Measurements from ENCODE around the gene GAB2. TPM values are rescaled to one million over a fixed set of nuclear protein-coding genes. Genes with fewer than 3 reads are reported as not detected.

Gene GAB2
- total RNA-seq, 1 experiment from 2014 or later: 10.0 TPM

DNA sequence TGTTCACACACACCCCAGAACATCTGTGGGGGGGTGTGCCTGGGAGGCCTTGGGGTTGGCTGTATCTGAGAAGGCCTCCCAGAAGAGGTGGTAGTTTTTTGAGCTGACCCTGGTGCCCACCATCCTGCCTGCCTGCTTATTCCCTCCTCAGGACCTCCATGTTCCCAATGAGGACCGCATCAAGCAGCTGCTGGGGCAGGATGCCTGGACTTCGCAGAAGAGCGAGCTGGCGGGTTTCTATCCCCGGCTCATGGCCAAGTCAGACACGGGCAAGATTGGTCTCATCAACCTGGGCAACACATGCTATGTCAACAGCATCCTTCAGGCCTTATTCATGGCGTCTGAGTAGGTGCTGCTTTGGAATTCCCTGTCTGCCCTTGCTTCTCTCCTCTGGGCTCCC, 211.9 kb downstream of the GAB2 start:
- no TSS peak for BruUV-seq (replicated peaks)

DNA sequence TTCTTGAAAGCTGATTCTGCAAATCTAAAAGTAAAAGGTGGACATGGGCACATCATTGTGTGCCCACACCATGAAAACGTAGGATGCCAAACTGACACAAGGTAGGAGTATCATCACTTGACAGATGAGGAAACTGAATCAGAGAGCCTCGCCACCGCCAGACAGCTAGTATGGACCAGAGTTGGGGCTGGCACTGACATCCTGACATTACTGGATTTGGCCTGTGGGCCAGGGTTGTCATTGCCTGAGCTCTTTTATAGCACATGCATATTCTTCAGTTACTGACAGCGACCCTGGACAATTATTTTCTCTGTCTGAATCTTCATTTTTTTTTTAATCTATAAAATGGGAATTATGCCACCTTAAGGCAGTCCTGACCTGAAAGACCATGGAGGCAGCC, 212.4 kb downstream of the GAB2 start:
- TF ChIP-seq POLR2AphosphoS5 (IDR thresholded peaks at IDR 0.05; ENCODE audit: low read depth, low read length) (no peak), TCF7L2 (IDR thresholded peaks at IDR 0.05; ENCODE audit: low read depth, low read length) (no peak), SIN3A (IDR thresholded peaks at IDR 0.05; ENCODE audit: borderline replicate concordance, insufficient read depth, low read depth, low read length) (no peak), REST (IDR thresholded peaks at IDR 0.05; ENCODE audit: insufficient read depth in 1 of 2, low read depth in 2 of 2, low read length in 1 of 2) (no peak)
- Histone ChIP-seq H3K4me3 (ENCODE audit: low read depth in 2 of 2, low read length in 2 of 2) (no peak overlapping the region), H3K27ac (ENCODE audit: low read length) (no peak overlapping the region), H3K36me3 (ENCODE audit: control insufficient read depth, insufficient read depth, low read length) (no peaks in the 10 kb centered on the region), H3K4me1 (ENCODE audit: control insufficient read depth, insufficient read depth, low read length) (no peaks in the 10 kb centered on the region), H3K27me3 (ENCODE audit: control insufficient read depth, insufficient read depth, low read length) (no peaks in the 10 kb centered on the region), H3K9me3 (ENCODE audit: control insufficient read depth, insufficient read depth, low read depth, low read length) (no peaks in the 10 kb centered on the region)
- POLR2A ChIA-PET: interaction anchor here (0.7 kb wide), 1 partner anchor 380 kb away, joined by 4 read pairs; no protein-coding TSS in a partner anchor
- DNase-seq (ENCODE audit: low read depth, low spot score) (no peak), ATAC-seq (no peak)
- CTCF ChIA-PET: no interaction called here
- intact Hi-C loops (cut with micrococcal nuclease; ENCODE audit: unreplicated experiment) (no loop called here), in situ Hi-C loops (cut with HindIII; ENCODE audit: low pct_unique_long_range_greater_than_20kb, low sequenced_read_pairs) (no loop called here)
- BruUV-seq (replicated peaks): no TSS peak

More for the DNA sequence above, 211.9 kb downstream of the GAB2 start:
- ATAC-seq (no peak), DNase-seq (ENCODE audit: low read depth, low spot score) (no peak)
- H3K4me3 ChIP-seq (ENCODE audit: low read depth in 2 of 2, low read length in 2 of 2): no peak overlapping the region
- no peak overlapping the region for H3K27ac ChIP-seq (ENCODE audit: low read length)
- POLR2A ChIA-PET: interaction anchor here (0.7 kb wide), 1 partner anchor 379 kb away, joined by 4 read pairs; no protein-coding TSS in a partner anchor
- H3K27me3 ChIP-seq (ENCODE audit: control insufficient read depth, insufficient read depth, low read length): no peaks in the 10 kb centered on the region
- H3K36me3 ChIP-seq (ENCODE audit: control insufficient read depth, insufficient read depth, low read length): no peaks in the 10 kb centered on the region
- no peaks in the 10 kb centered on the region for H3K4me1 ChIP-seq (ENCODE audit: control insufficient read depth, insufficient read depth, low read length)
- intact Hi-C loops (cut with micrococcal nuclease; ENCODE audit: unreplicated experiment) (no loop called here), in situ Hi-C loops (cut with HindIII; ENCODE audit: low pct_unique_long_range_greater_than_20kb, low sequenced_read_pairs) (no loop called here)
- CTCF ChIA-PET: no interaction called here
- no peaks in the 10 kb centered on the region for H3K9me3 ChIP-seq (ENCODE audit: control insufficient read depth, insufficient read depth, low read depth, low read length)
- TF ChIP-seq TCF7L2 (IDR thresholded peaks at IDR 0.05; ENCODE audit: low read depth, low read length): no peak
- TF ChIP-seq REST (IDR thresholded peaks at IDR 0.05; ENCODE audit: insufficient read depth in 1 of 2, low read depth in 2 of 2, low read length in 1 of 2): no peak
- TF ChIP-seq POLR2AphosphoS5 (IDR thresholded peaks at IDR 0.05; ENCODE audit: low read depth, low read length): no peak
- TF ChIP-seq, protein P1, sequence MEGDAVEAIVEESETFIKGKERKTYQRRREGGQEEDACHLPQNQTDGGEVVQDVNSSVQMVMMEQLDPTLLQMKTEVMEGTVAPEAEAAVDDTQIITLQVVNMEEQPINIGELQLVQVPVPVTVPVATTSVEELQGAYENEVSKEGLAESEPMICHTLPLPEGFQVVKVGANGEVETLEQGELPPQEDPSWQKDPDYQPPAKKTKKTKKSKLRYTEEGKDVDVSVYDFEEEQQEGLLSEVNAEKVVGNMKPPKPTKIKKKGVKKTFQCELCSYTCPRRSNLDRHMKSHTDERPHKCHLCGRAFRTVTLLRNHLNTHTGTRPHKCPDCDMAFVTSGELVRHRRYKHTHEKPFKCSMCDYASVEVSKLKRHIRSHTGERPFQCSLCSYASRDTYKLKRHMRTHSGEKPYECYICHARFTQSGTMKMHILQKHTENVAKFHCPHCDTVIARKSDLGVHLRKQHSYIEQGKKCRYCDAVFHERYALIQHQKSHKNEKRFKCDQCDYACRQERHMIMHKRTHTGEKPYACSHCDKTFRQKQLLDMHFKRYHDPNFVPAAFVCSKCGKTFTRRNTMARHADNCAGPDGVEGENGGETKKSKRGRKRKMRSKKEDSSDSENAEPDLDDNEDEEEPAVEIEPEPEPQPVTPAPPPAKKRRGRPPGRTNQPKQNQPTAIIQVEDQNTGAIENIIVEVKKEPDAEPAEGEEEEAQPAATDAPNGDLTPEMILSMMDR (IDR thresholded peaks at IDR 0.05): no peak
- no peak for TF ChIP-seq SIN3A (IDR thresholded peaks at IDR 0.05; ENCODE audit: borderline replicate concordance, insufficient read depth, low read depth, low read length)
